HL-60/S4 (cell line): Measurements from ENCODE around the gene PAMR1.
"Not testable (repeated sequence)": the region's sequence is repeated elsewhere in the genome, so short reads cannot be mapped to it uniquely, and the experiment has no call there.

Experiments
- in situ Hi-C: fragments of 300-500 bp; cut with MboI; formaldehyde crosslinking; loops from 2 replicates; pipeline ENCODE4 v1.14.3; 2022; ENCODE audit warnings: low sequenced_read_pairs

PAMR1 gene

GRCh38 chr11:35545391-35546003 lies 20.1 kb upstream of the PAMR1 start:
- in situ Hi-C loops = no loop called here

GRCh38 chr11:35543481-35543880 lies 18.1 kb upstream of the PAMR1 start:
- in situ Hi-C loops = no loop called here

GRCh38 chr11:35541621-35542375 lies 16.4 kb upstream of the PAMR1 start:
- in situ Hi-C loops = no loop called here

- in situ Hi-C loops = no loop called here
These were observed 15.1 kb upstream of the PAMR1 start for GRCh38 chr11:35540526-35540925.

- in situ Hi-C loops = no loop called here
These were observed 14.4 kb upstream of the PAMR1 start for GRCh38 chr11:35539781-35540281.

GRCh38 chr11:35539256-35539655 lies 13.8 kb upstream of the PAMR1 start:
- in situ Hi-C loops = no loop called here

- in situ Hi-C loops = no loop called here
These were observed 11.1 kb upstream of the PAMR1 start for GRCh38 chr11:35536470-35536869.

GRCh38 chr11:35531246-35531645 lies 5.8 kb upstream of the PAMR1 start:
- in situ Hi-C loops = no loop called here

GRCh38 chr11:35529971-35530495 lies 4.6 kb upstream of the PAMR1 start:
- in situ Hi-C loops = no loop called here

GRCh38 chr11:35526370-35526792 lies 965 bp upstream of the PAMR1 start:
- in situ Hi-C loops = no loop called here

GRCh38 chr11:35524780-35525179 lies 636 bp downstream of the PAMR1 start:
- in situ Hi-C loops = no loop called here

- in situ Hi-C loops = no loop called here
These were observed 1.6 kb downstream of the PAMR1 start for GRCh38 chr11:35523861-35524260.

GRCh38 chr11:35523331-35523768 lies 2.1 kb downstream of the PAMR1 start:
- in situ Hi-C loops = no loop called here

GRCh38 chr11:35522091-35522490 lies 3.3 kb downstream of the PAMR1 start:
- in situ Hi-C loops = not testable (repeated sequence)

- in situ Hi-C loops = no loop called here
These were observed 5.0 kb downstream of the PAMR1 start for GRCh38 chr11:35520376-35520775.

- in situ Hi-C loops = no loop called here
These were observed 6.7 kb downstream of the PAMR1 start for GRCh38 chr11:35518766-35519165.

GRCh38 chr11:35517481-35517880 lies 7.9 kb downstream of the PAMR1 start:
- in situ Hi-C loops = no loop called here

- in situ Hi-C loops = no loop called here
These were observed 9.0 kb downstream of the PAMR1 start for GRCh38 chr11:35516403-35516802.

GRCh38 chr11:35515224-35515623 lies 10.2 kb downstream of the PAMR1 start:
- in situ Hi-C loops = no loop called here

GRCh38 chr11:35514481-35514880 lies 10.9 kb downstream of the PAMR1 start:
- in situ Hi-C loops = no loop called here

- in situ Hi-C loops = no loop called here
These were observed 13.8 kb downstream of the PAMR1 start for GRCh38 chr11:35511666-35512065.

- in situ Hi-C loops = no loop called here
These were observed 17.7 kb downstream of the PAMR1 start for GRCh38 chr11:35507688-35508087.
